SK-N-MC (cell line): ENCODE measurements around the gene XPO6.

ENCODE experiments used
- EZH2 ChIP-seq: fragments of 200-600 bp; sonication (generic); IDR thresholded peaks from one replicate; pipeline ENCODE4 v1.6.1; 2017; ENCODE audit warnings: antibody characterized with exemption
- POLR2AphosphoS5 ChIP-seq: IDR thresholded peaks from 2 replicates; pipeline ENCODE4 v1.6.1; 2012; ENCODE audit warnings: mild to moderate bottlenecking, low read depth, low read length, borderline replicate concordance

DNA sequence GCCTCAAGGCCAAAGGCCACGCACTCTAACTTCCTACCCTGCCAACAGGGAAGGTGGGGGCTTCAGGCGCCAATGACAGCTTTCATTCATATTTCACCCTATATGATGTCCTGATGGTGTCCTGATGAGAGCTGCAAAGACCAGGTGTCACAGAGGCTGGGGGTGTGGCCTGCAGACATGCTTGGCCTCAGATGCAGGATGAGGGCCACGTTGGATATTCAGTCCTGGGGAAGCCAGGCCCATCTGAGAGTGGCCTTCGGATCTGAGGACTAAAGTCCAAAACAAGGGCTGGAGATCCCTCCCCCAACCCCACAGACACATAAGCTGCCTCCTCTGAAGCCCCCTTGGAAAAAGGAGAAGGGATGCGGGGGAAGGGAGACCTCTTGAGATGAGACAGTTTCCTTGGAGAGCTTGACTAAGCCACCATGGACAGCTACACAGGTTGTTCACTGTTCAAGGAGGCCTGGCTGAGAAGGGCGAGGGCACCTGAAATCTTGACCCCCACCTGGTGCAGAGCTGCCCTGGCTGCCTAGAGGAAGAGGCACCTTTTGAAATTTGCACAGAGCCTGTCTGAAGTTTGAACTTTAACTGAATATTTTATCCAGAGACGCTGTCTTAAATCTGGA, 124.0 kb downstream of the XPO6 start:
- TF ChIP-seq EZH2 (no peak), POLR2AphosphoS5 (no peak)
